TTC549 (cell line): Measurements from ENCODE around the gene RASA3.

Experiments used
- FAIRE-seq: peaks from 2 replicates; lab custom pipeline; 2012; peaks lifted over from hg19 to GRCh38; lab: Jason Lieb, UNC

The RASA3 gene

GRCh38 chr13:114017966-114018365 is 114.5 kb downstream of the RASA3 start:
- no peak for FAIRE-seq

- FAIRE-seq: no peak
Observed at GRCh38 chr13:114017028-114017630, 115.3 kb downstream of the RASA3 start.

GRCh38 chr13:114016321-114017027 is 115.9 kb downstream of the RASA3 start:
- no peak for FAIRE-seq

- no peak for FAIRE-seq
Observed at GRCh38 chr13:114015969-114016295, 116.5 kb downstream of the RASA3 start.

GRCh38 chr13:114015111-114015968 is 117.1 kb downstream of the RASA3 start:
- FAIRE-seq: no peak

GRCh38 chr13:114013952-114014629 is 118.3 kb downstream of the RASA3 start:
- no peak for FAIRE-seq

- no peak for FAIRE-seq
Observed at GRCh38 chr13:114013336-114013735, 119.1 kb downstream of the RASA3 start.

- no peak for FAIRE-seq
Observed at GRCh38 chr13:114012921-114013320, 119.5 kb downstream of the RASA3 start.

- FAIRE-seq: no peak
Observed at GRCh38 chr13:114012141-114012540, 120.3 kb downstream of the RASA3 start.

- FAIRE-seq: no peak
Observed at GRCh38 chr13:114011226-114011625, 121.2 kb downstream of the RASA3 start.

GRCh38 chr13:114010401-114011101 is 121.9 kb downstream of the RASA3 start:
- FAIRE-seq: no peak

- FAIRE-seq: no peak
Observed at GRCh38 chr13:114009590-114010400, 122.6 kb downstream of the RASA3 start.

GRCh38 chr13:114008964-114009589 is 123.3 kb downstream of the RASA3 start:
- no peak for FAIRE-seq

GRCh38 chr13:114007566-114007965 is 124.9 kb downstream of the RASA3 start:
- no peak for FAIRE-seq

- no peak for FAIRE-seq
Observed at GRCh38 chr13:114005206-114005724, 127.2 kb downstream of the RASA3 start.

GRCh38 chr13:114004420-114005205 is 127.8 kb downstream of the RASA3 start:
- no peak for FAIRE-seq

GRCh38 chr13:114002771-114003321 is 129.6 kb downstream of the RASA3 start:
- FAIRE-seq: no peak

- FAIRE-seq: no peak
Observed at GRCh38 chr13:114002009-114002544, 130.3 kb downstream of the RASA3 start.
